ENCODE results near the gene GPR63. TPM values are rescaled to one million over a fixed set of nuclear protein-coding genes. Genes with fewer than 3 reads are reported as not detected.
"Not testable (repeated sequence)": the region's sequence is repeated elsewhere in the genome, so short reads cannot be mapped to it uniquely, and the experiment has no call there.

Gene GPR63
- 6.5 TPM for polyA plus RNA-seq (2013, experiment 1 of 2)
- polyA plus RNA-seq (2013, experiment 2 of 2) = 6.7 TPM

GRCh38 chr6:96837081-96837971 is at the start of gene GPR63:
GPR63 (minus strand) TSS chr6:96837477; CDS start chr6:96799731, 37,746 bp downstream.
- peaks cover 0 to 4% of the 10 kb centered on the region in 2 donors for H3K4me1 ChIP-seq (ENCODE audit: control insufficient read depth in 2 of 2, insufficient read depth in 1 of 2, low read depth in 1 of 2, low read length in 2 of 2)
- H3K4ac ChIP-seq (ENCODE audit: low read length) = no peak within 1 kb of the TSS
- H3K23ac ChIP-seq (ENCODE audit: low read depth, low read length, poor library complexity) = peak within 1 kb of the TSS; percentile 86
- peak within 1 kb of the TSS; percentile 26 for H2BK12ac ChIP-seq (ENCODE audit: low read length)
- H4K91ac ChIP-seq (ENCODE audit: low read depth, low read length, poor library complexity) = no peak within 1 kb of the TSS
- peak within 1 kb of the TSS; percentile 94 for H3K4me2 ChIP-seq (ENCODE audit: insufficient read depth, low read length, poor library complexity, severe bottlenecking)
- peak within 1 kb of the TSS; percentile 93 for H3K9ac ChIP-seq (ENCODE audit: low read depth, low read length, poor library complexity)
- H3K14ac ChIP-seq (ENCODE audit: low read length) = peak within 1 kb of the TSS; percentile 60
- no CpG with 5 or more reads among the region's 80 CpGs for WGBS, 2 donors (ENCODE audit: extremely low coverage in 2 of 2, insufficient read length in 2 of 2, insufficient replicate concordance in 1 of 2)
- H3K18ac ChIP-seq (ENCODE audit: low read length) = peak within 1 kb of the TSS; percentile 99
- peak within 1 kb of the TSS; percentile 100 for H2AFZ ChIP-seq (ENCODE audit: low read length)
- H3K36me3 ChIP-seq (replicated peaks in 1 of 2; ENCODE audit: control insufficient read depth in 2 of 2, insufficient read depth in 2 of 2, low read length in 2 of 2) = no peaks in the 10 kb centered on the region
- no peaks in the 10 kb centered on the region for H3K79me1 ChIP-seq (ENCODE audit: low read depth, low read length)
- no peak within 1 kb of the TSS for H2AK5ac ChIP-seq (ENCODE audit: low read depth, low read length)
- DNase-seq (ENCODE audit: low spot score) = peak; percentile 75
- no peak within 1 kb of the TSS for H2BK120ac ChIP-seq (ENCODE audit: low read depth, low read length)
- H3K4me3 ChIP-seq (ENCODE audit: low read length in 2 of 2) = peak within 1 kb of the TSS; percentile 67 to 93
- H3K27ac ChIP-seq (replicated peaks; ENCODE audit: low read length) = peak within 1 kb of the TSS; percentile 48
- peak within 1 kb of the TSS; percentile 54 for H2BK5ac ChIP-seq (ENCODE audit: low read length)
- H3K9me3 ChIP-seq (replicated peaks in 1 of 2; ENCODE audit: control insufficient read depth in 2 of 2, insufficient read depth in 1 of 2, low read depth in 1 of 2, low read length in 2 of 2) = no peaks in the 10 kb centered on the region
- peak within 1 kb of the TSS; percentile 82 for H2BK15ac ChIP-seq (ENCODE audit: low read length)
- H4K8ac ChIP-seq (ENCODE audit: low read depth, low read length) = no peak within 1 kb of the TSS
- H3K27me3 ChIP-seq (ENCODE audit: control insufficient read depth in 3 of 3, insufficient read depth in 3 of 3, low read depth in 1 of 3, low read length in 3 of 3) = peaks cover 0 to 34% (median 0%) of the 10 kb centered on the region in 3 experiments

DNA sequence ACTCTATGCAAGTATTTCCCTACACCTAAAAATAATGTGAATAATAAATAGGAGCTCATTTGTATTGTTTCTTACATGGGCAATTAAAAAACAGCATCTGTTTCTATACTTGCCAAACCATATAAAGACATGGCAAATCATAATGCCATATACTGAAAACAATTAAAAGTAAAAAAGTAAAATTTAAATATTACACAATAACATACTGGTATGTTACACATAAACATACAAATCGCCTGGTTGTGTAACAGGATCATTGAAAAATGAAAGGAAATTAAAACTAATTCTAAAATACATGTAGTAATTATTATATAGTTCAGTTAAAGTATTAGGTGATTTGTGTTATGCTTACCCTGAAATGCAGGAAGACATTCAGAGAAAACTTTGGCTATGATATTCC is 49.2 kb upstream of the GPR63 start:
- Histone ChIP-seq H3K79me1 (ENCODE audit: low read depth, low read length) (no peaks in the 10 kb centered on the region), H3K4me1 (ENCODE audit: control insufficient read depth in 2 of 2, insufficient read depth in 1 of 2, low read depth in 1 of 2, low read length in 2 of 2) (peaks cover 0 to 3% of the 10 kb centered on the region in 2 donors), H2BK15ac (ENCODE audit: low read length) (no peak overlapping the region), H2BK5ac (ENCODE audit: low read length) (no peak overlapping the region), H3K27me3 (ENCODE audit: control insufficient read depth in 3 of 3, insufficient read depth in 3 of 3, low read depth in 1 of 3, low read length in 3 of 3) (no peaks in the 10 kb centered on the region), H2BK12ac (ENCODE audit: low read length) (no peak overlapping the region), H4K91ac (ENCODE audit: low read depth, low read length, poor library complexity) (no peak overlapping the region), H2AFZ (ENCODE audit: low read length) (no peak overlapping the region), H3K4me3 (ENCODE audit: low read length in 2 of 2) (no peak overlapping the region), H3K27ac (replicated peaks; ENCODE audit: low read length) (no peak overlapping the region), H3K9me3 (replicated peaks in 1 of 2; ENCODE audit: control insufficient read depth in 2 of 2, insufficient read depth in 1 of 2, low read depth in 1 of 2, low read length in 2 of 2) (no peaks in the 10 kb centered on the region), H3K4ac (ENCODE audit: low read length) (no peak overlapping the region), H2BK120ac (ENCODE audit: low read depth, low read length) (no peak overlapping the region), H3K18ac (ENCODE audit: low read length) (no peak overlapping the region), H4K8ac (ENCODE audit: low read depth, low read length) (no peak overlapping the region), H3K4me2 (ENCODE audit: insufficient read depth, low read length, poor library complexity, severe bottlenecking) (no peak overlapping the region), H3K36me3 (replicated peaks in 1 of 2; ENCODE audit: control insufficient read depth in 2 of 2, insufficient read depth in 2 of 2, low read length in 2 of 2) (peaks cover 2 to 18% of the 10 kb centered on the region in 2 donors), H3K23ac (ENCODE audit: low read depth, low read length, poor library complexity) (no peak overlapping the region), H2AK5ac (ENCODE audit: low read depth, low read length) (no peak overlapping the region), H3K14ac (ENCODE audit: low read length) (no peak overlapping the region), H3K9ac (ENCODE audit: low read depth, low read length, poor library complexity) (no peak overlapping the region)
- no peak for DNase-seq (ENCODE audit: low spot score)
- WGBS, 2 donors (ENCODE audit: extremely low coverage in 2 of 2, insufficient read length in 2 of 2, insufficient replicate concordance in 1 of 2) = no CpG with 5 or more reads among the region's 1 CpG

GRCh38 chr6:96885187-96885631 is 47.9 kb upstream of the GPR63 start:
- not testable (repeated sequence) for H3K4me3 ChIP-seq (ENCODE audit: low read length in 2 of 2); H3K36me3 ChIP-seq (replicated peaks in 1 of 2; ENCODE audit: control insufficient read depth in 2 of 2, insufficient read depth in 2 of 2, low read length in 2 of 2); H3K79me1 ChIP-seq (ENCODE audit: low read depth, low read length); H3K14ac ChIP-seq (ENCODE audit: low read length); H4K8ac ChIP-seq (ENCODE audit: low read depth, low read length); H3K18ac ChIP-seq (ENCODE audit: low read length); H2BK15ac ChIP-seq (ENCODE audit: low read length); H3K4me2 ChIP-seq (ENCODE audit: insufficient read depth, low read length, poor library complexity, severe bottlenecking); H2BK5ac ChIP-seq (ENCODE audit: low read length); H2BK120ac ChIP-seq (ENCODE audit: low read depth, low read length); H2AK5ac ChIP-seq (ENCODE audit: low read depth, low read length); H3K4ac ChIP-seq (ENCODE audit: low read length); H3K9ac ChIP-seq (ENCODE audit: low read depth, low read length, poor library complexity); H2BK12ac ChIP-seq (ENCODE audit: low read length); H3K27me3 ChIP-seq (ENCODE audit: control insufficient read depth in 3 of 3, insufficient read depth in 3 of 3, low read depth in 1 of 3, low read length in 3 of 3); H4K91ac ChIP-seq (ENCODE audit: low read depth, low read length, poor library complexity); H3K23ac ChIP-seq (ENCODE audit: low read depth, low read length, poor library complexity); H3K27ac ChIP-seq (replicated peaks; ENCODE audit: low read length); H3K9me3 ChIP-seq (replicated peaks in 1 of 2; ENCODE audit: control insufficient read depth in 2 of 2, insufficient read depth in 1 of 2, low read depth in 1 of 2, low read length in 2 of 2); DNase-seq (ENCODE audit: low spot score); H3K4me1 ChIP-seq (ENCODE audit: control insufficient read depth in 2 of 2, insufficient read depth in 1 of 2, low read depth in 1 of 2, low read length in 2 of 2)
- peak overlapping the region; percentile 73 for H2AFZ ChIP-seq (ENCODE audit: low read length)
- WGBS, 2 donors (ENCODE audit: extremely low coverage in 2 of 2, insufficient read length in 2 of 2, insufficient replicate concordance in 1 of 2) = no CpG with 5 or more reads among the region's 5 CpGs

DNA sequence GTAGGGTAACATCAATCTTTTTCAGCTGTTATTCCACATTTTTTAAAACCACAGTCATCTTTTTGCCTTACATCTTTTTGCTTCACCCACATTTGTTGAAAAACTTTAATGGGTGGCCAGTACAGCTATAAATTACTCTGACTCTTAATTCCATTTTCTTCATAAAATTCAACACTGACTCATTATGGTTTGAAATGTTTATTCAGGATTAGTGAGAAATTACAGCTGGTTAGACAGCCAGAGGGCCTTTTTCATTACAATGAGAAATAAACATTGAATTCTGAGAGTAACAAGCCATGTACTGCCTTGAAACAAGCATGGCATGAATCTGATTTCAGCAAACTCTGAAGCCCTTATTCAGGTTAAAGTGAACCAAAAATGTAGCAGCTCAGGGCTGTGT is 40.9 kb upstream of the GPR63 start:
- no peak overlapping the region for H3K14ac ChIP-seq (ENCODE audit: low read length)
- H3K36me3 ChIP-seq (replicated peaks in 1 of 2; ENCODE audit: control insufficient read depth in 2 of 2, insufficient read depth in 2 of 2, low read length in 2 of 2) = no peaks in the 10 kb centered on the region
- no peak overlapping the region for H2BK5ac ChIP-seq (ENCODE audit: low read length)
- H3K4me3 ChIP-seq (ENCODE audit: low read length in 2 of 2) = no peak overlapping the region
- H3K18ac ChIP-seq (ENCODE audit: low read length) = no peak overlapping the region
- no peak overlapping the region for H2BK12ac ChIP-seq (ENCODE audit: low read length)
- no peak overlapping the region for H3K4me2 ChIP-seq (ENCODE audit: insufficient read depth, low read length, poor library complexity, severe bottlenecking)
- H2BK120ac ChIP-seq (ENCODE audit: low read depth, low read length) = no peak overlapping the region
- no peak overlapping the region for H3K23ac ChIP-seq (ENCODE audit: low read depth, low read length, poor library complexity)
- peaks cover 0 to 13% (median 0%) of the 10 kb centered on the region in 3 experiments for H3K27me3 ChIP-seq (ENCODE audit: control insufficient read depth in 3 of 3, insufficient read depth in 3 of 3, low read depth in 1 of 3, low read length in 3 of 3)
- H4K91ac ChIP-seq (ENCODE audit: low read depth, low read length, poor library complexity) = no peak overlapping the region
- no peak overlapping the region for H3K9ac ChIP-seq (ENCODE audit: low read depth, low read length, poor library complexity)
- no peaks in the 10 kb centered on the region for H3K9me3 ChIP-seq (replicated peaks in 1 of 2; ENCODE audit: control insufficient read depth in 2 of 2, insufficient read depth in 1 of 2, low read depth in 1 of 2, low read length in 2 of 2)
- H3K4me1 ChIP-seq (ENCODE audit: control insufficient read depth in 2 of 2, insufficient read depth in 1 of 2, low read depth in 1 of 2, low read length in 2 of 2) = no peaks in the 10 kb centered on the region
- H3K27ac ChIP-seq (replicated peaks; ENCODE audit: low read length) = no peak overlapping the region
- no peak overlapping the region for H4K8ac ChIP-seq (ENCODE audit: low read depth, low read length)
- H3K79me1 ChIP-seq (ENCODE audit: low read depth, low read length) = no peaks in the 10 kb centered on the region
- H3K4ac ChIP-seq (ENCODE audit: low read length) = no peak overlapping the region
- H2AFZ ChIP-seq (ENCODE audit: low read length) = no peak overlapping the region
- no peak for DNase-seq (ENCODE audit: low spot score)
- no peak overlapping the region for H2AK5ac ChIP-seq (ENCODE audit: low read depth, low read length)
- no peak overlapping the region for H2BK15ac ChIP-seq (ENCODE audit: low read length)
